Adrenal gland (tissue), 12 donors: ENCODE measurements around the gene CCDC159. TPM values are rescaled to one million over a fixed set of nuclear protein-coding genes. Genes with fewer than 3 reads are reported as not detected.

Experiments
- DNase-seq, 7 donors: peaks; one replicate each; pipeline ENCODE4 v3.0.0-alpha.2; 2019 to 2020
- H3K27ac ChIP-seq, 5 donors: fragments of 200-600 bp; sonication (generic) in 4 of 5; 1 replicate in 3 of 5; 2 replicates in 2 of 5; pipeline versions ENCODE4 v1.5.1 to v1.8.0; 2016 to 2020; ENCODE audit warnings: mild to moderate bottlenecking in 1 of 5
- H3K27me3 ChIP-seq: fragments of 200-600 bp; 2 replicates; pipeline ENCODE4 v1.8.0; 2021
- H3K36me3 ChIP-seq, 2 donors: fragments of 200-600 bp; replicated peaks in 1 of 2; 1 replicate in 1 of 2; 2 replicates in 1 of 2; pipeline versions ENCODE4 v1.5.1 to v1.8.0; 2018 to 2022
- H3K4me1 ChIP-seq, 2 donors: fragments of 200-600 bp; replicated peaks in 1 of 2; 1 replicate in 1 of 2; 2 replicates in 1 of 2; pipeline versions ENCODE4 v1.5.1 to v1.8.0; 2018 to 2021
- H3K4me3 ChIP-seq, 4 donors: fragments of 200-600 bp; sonication (generic) in 3 of 4; one replicate each; pipeline ENCODE4 v1.5.1; 2016 to 2018
- H3K9me3 ChIP-seq, 3 donors: fragments of 200-600 bp; sonication (generic) in 1 of 3; replicated peaks in 1 of 3; 1 replicate in 2 of 3; 2 replicates in 1 of 3; pipeline versions ENCODE4 v1.5.1 to v1.8.0; 2016 to 2021
- CTCF ChIP-seq, 6 experiments: fragments of 450-650 bp in 4 of 6; fragments of 200-600 bp in 2 of 6; sonication (generic) in 1 of 6; IDR thresholded peaks; 1 replicate in 5 of 6; 2 replicates in 1 of 6; pipeline versions ENCODE4 v1.5.1 to v1.8.0; 2016 to 2021; ENCODE audit warnings: antibody characterized with exemption in 6 of 6, mild to moderate bottlenecking in 2 of 6, moderate library complexity in 1 of 6
- POLR2A ChIP-seq, 2 donors: fragments of 450-650 bp; IDR thresholded peaks; one replicate each; pipeline ENCODE4 v1.6.1; 2017; ENCODE audit warnings: antibody characterized with exemption in 2 of 2, mild to moderate bottlenecking in 2 of 2, moderate library complexity in 1 of 2
- whole genome bisulfite sequencing, 4 donors: extraction: QIAGEN DNeasy Blood & Tissue Kit in 2 of 4; methylation state at CpG; one replicate each; pipeline versions ENCODE4 v1.1.5 to v1.1.7; 2013 to 2017; 5-methylcytosine and 5-hydroxymethylcytosine counted together
- intact Hi-C, 2 donors: fragments of 100-400 bp; cut with DNase I; formaldehyde crosslinking; loops; one replicate each; pipeline versions ENCODE4 v1.14.1 to v1.15.0; 2022 to 2023
- polyA plus RNA-seq, 3 donors: library from polyadenylated mRNA; stranded (reverse); fragments of 200-250 nt in 2 of 3; fragments of 350-450 nt in 1 of 3; fragmentation: Illumina TruSeq in 1 of 3; extraction: RNeasy Lipid Tissue Mini Kit (QIAGEN cat#74804) in 1 of 3; gene quantifications; one replicate each; pipeline ENCODE4 v1.2.3, GENCODE V29; 2013 to 2014
- total RNA-seq, 9 donors: library from RNA; depleted of rRNA in 4 of 9; stranded (reverse); fragments of >200 nt in 4 of 9; fragments of 120-200 nt in 1 of 9; fragmentation: NEBNext Ultra II Directional in 1 of 9; extraction: Animal tissue kit (Norgen Biotek cat#: 25700) in 1 of 9; gene quantifications; one replicate each; pipeline versions ENCODE4 v1.1.0 to v1.2.4, GENCODE V29; 2013 to 2023
- donor health status: healthy with polysubstance abuse.
- donor health status: Bipolar disorder and iron deficiency.
- donor health status: DM: yes; HTN: yes; CAD: no.
- donor health status: DM: no; HTN: no; CAD: no.
- donor health status: DM: no; HTN: no; CAD: no.
- donor health status: DM: yes; HTN: yes; CAD: no.

CCDC159 gene
- total and polyA plus RNA-seq, 12 donors = 24.1 to 479 (median 58.8) TPM

GRCh38 chr19:11383706-11384048 is 37.4 kb downstream of the CCDC159 start:
- Histone ChIP-seq H3K27ac (peak overlapping the region in 3 of 5 donors; percentile 69 to 83 (median 70)), H3K36me3 (no peaks in the 10 kb centered on the region), H3K4me1 (peaks cover 14 to 37% of the 10 kb centered on the region in 2 donors), H3K27me3 (no peaks in the 10 kb centered on the region), H3K4me3 (peak overlapping the region in 2 of 4 donors; percentile 47 to 64), H3K9me3 (no peaks in the 10 kb centered on the region)
- DNase-seq = no peak
- intact Hi-C loops = loop anchor here (5.0 kb wide), 3 partner anchors 49 to 99 kb away; partner anchors contain the start of gene ELAVL3 (in 1 of the 2)
- TF ChIP-seq CTCF (IDR thresholded peaks at IDR 0.05) (no peak), POLR2A (IDR thresholded peaks at IDR 0.05) (no peak)
- 0 to 1% (median 1%) methylated on average over 5 to 9 of the region's 9 CpGs; no CpG with 5 or more reads in 1 of the 4 donors for WGBS, 4 donors

- Histone ChIP-seq H3K27ac (peak overlapping the region in 1 of 5 donors; percentile 70), H3K36me3 (no peaks in the 10 kb centered on the region), H3K27me3 (no peaks in the 10 kb centered on the region), H3K4me1 (peaks cover 14 to 32% of the 10 kb centered on the region in 2 donors), H3K4me3 (no peak overlapping the region), H3K9me3 (no peaks in the 10 kb centered on the region)
- WGBS, 4 donors = 84 to 88% (median 86%) methylated on average over 5 of the region's 5 CpGs
- TF ChIP-seq CTCF (IDR thresholded peaks at IDR 0.05) (no peak), POLR2A (IDR thresholded peaks at IDR 0.05) (no peak)
- intact Hi-C loops = loop anchor here (5.0 kb wide), 3 partner anchors 48 to 98 kb away; partner anchors contain the start of gene ELAVL3 (in 1 of the 2)
- DNase-seq = no peak
Observed at GRCh38 chr19:11384778-11385129, 38.4 kb downstream of the CCDC159 start.

GRCh38 chr19:11387162-11388034 is 41.1 kb downstream of the CCDC159 start:
- DNase-seq = no peak
- no peaks in the 10 kb centered on the region for H3K27me3 ChIP-seq
- H3K36me3 ChIP-seq = no peaks in the 10 kb centered on the region
- H3K9me3 ChIP-seq = no peaks in the 10 kb centered on the region
- WGBS, 4 donors = 75 to 81% (median 78%) methylated on average over 19 of the region's 19 CpGs
- peak overlapping the region in 1 of 5 donors; percentile 3 for H3K27ac ChIP-seq
- H3K4me1 ChIP-seq = peaks cover 3 to 14% of the 10 kb centered on the region in 2 donors
- H3K4me3 ChIP-seq = no peak overlapping the region
- TF ChIP-seq CTCF (IDR thresholded peaks at IDR 0.05) (no peak), POLR2A (IDR thresholded peaks at IDR 0.05) (no peak)
- intact Hi-C loops = loop anchor here in 1 of 2 donors (5.0 kb wide), 1 partner anchor 45 kb away; no protein-coding TSS in a partner anchor

GRCh38 chr19:11390359-11390758 is 44.0 kb downstream of the CCDC159 start:
- 91 to 100% (median 95%) methylated on average over 2 of the region's 2 CpGs for WGBS, 4 donors
- H3K36me3 ChIP-seq = no peaks in the 10 kb centered on the region
- TF ChIP-seq CTCF (IDR thresholded peaks at IDR 0.05) (no peak), POLR2A (IDR thresholded peaks at IDR 0.05) (no peak)
- H3K27me3 ChIP-seq = no peaks in the 10 kb centered on the region
- no peak for DNase-seq
- H3K4me3 ChIP-seq = no peak overlapping the region
- no peak overlapping the region for H3K27ac ChIP-seq
- intact Hi-C loops = no loop called here
- H3K4me1 ChIP-seq = no peaks in the 10 kb centered on the region
- no peaks in the 10 kb centered on the region for H3K9me3 ChIP-seq
